HT-29 (cell line): ENCODE measurements around the gene NEK5. TPM values are rescaled to one million over a fixed set of nuclear protein-coding genes. Genes with fewer than 3 reads are reported as not detected.
"Not testable (repeated sequence)": the region's sequence is repeated elsewhere in the genome, so short reads cannot be mapped to it uniquely, and the experiment has no call there.

Source experiments
- DNase-seq: peaks from one replicate; pipeline ENCODE4 v3.0.0-alpha.2; 2015; ENCODE audit warnings: low spot score
- total RNA-seq: library from RNA; depleted of rRNA; stranded (reverse); fragments of >200 nt; shearing (Covaris generic); gene quantifications from 2 replicates; pipeline ENCODE4 v1.2.3, GENCODE V29; 2014

Gene NEK5
- total RNA-seq, 1 experiment from 2014 or later, result 0.05 TPM

GRCh38 chr13:52070929-52071523 is 57.8 kb downstream of the NEK5 start:
- DNase-seq, result peak; percentile 35

GRCh38 chr13:52067237-52067636 is 61.6 kb downstream of the NEK5 start:
- DNase-seq, result peak; percentile 12

- no peak for DNase-seq
Observed at GRCh38 chr13:52061587-52061986, 67.3 kb downstream of the NEK5 start.

GRCh38 chr13:52061064-52061463 is 67.8 kb downstream of the NEK5 start:
- DNase-seq, result not testable (repeated sequence)

GRCh38 chr13:52053460-52053859 is 75.4 kb downstream of the NEK5 start:
- DNase-seq, result no peak

GRCh38 chr13:52051400-52051799 is 77.5 kb downstream of the NEK5 start:
- no peak for DNase-seq

GRCh38 chr13:52048516-52048915 is 80.4 kb downstream of the NEK5 start:
- DNase-seq, result no peak

GRCh38 chr13:52047463-52047862 is 81.4 kb downstream of the NEK5 start:
- no peak for DNase-seq

- DNase-seq, result no peak
Observed at GRCh38 chr13:52043675-52044074, 85.2 kb downstream of the NEK5 start.

- no peak for DNase-seq
Observed at GRCh38 chr13:52036037-52036436, 92.8 kb downstream of the NEK5 start.

- DNase-seq, result no peak
Observed at GRCh38 chr13:52034616-52035226, 94.2 kb downstream of the NEK5 start.

GRCh38 chr13:52033039-52033438 is 95.8 kb downstream of the NEK5 start:
- no peak for DNase-seq

- not testable (repeated sequence) for DNase-seq
Observed at GRCh38 chr13:52030401-52030800, 98.5 kb downstream of the NEK5 start.

GRCh38 chr13:52029569-52029968 is 99.3 kb downstream of the NEK5 start:
- DNase-seq, result no peak

GRCh38 chr13:52027832-52028231 is 101.0 kb downstream of the NEK5 start:
- DNase-seq, result no peak

GRCh38 chr13:52026246-52026626 is 102.6 kb downstream of the NEK5 start:
- DNase-seq, result no peak

GRCh38 chr13:52025475-52026245 is 103.2 kb downstream of the NEK5 start:
- DNase-seq, result no peak

GRCh38 chr13:52024481-52024880 is 104.4 kb downstream of the NEK5 start, which contains the start of gene UTP14C:
Gene UTP14C, plus strand, starts transcription at chr13:52024691. Its CDS starts 4,114 bp downstream, at chr13:52028805.
- no peak for DNase-seq

GRCh38 chr13:52022356-52022755 is 106.5 kb downstream of the NEK5 start:
- DNase-seq, result no peak

- DNase-seq, result no peak
Observed at GRCh38 chr13:52020191-52020590, 108.7 kb downstream of the NEK5 start.

- no peak for DNase-seq
Observed at GRCh38 chr13:52016296-52016695, 112.6 kb downstream of the NEK5 start.

- DNase-seq, result no peak
Observed at GRCh38 chr13:52012512-52012836, 116.4 kb downstream of the NEK5 start.
